Motor neuron (in vitro differentiated cells): Measurements from ENCODE around the gene TMSB4Y. TPM values are rescaled to one million over a fixed set of nuclear protein-coding genes. Genes with fewer than 3 reads are reported as not detected.

Experiments
- ATAC-seq, 8 experiments: fragments of 200-7000 bp; cut with Tn5 transposase; replicated peaks in 6 of 8; 2 replicates each; pipeline ENCODE4 v1.8.0; 2021; ENCODE audit warnings: mild to moderate bottlenecking in 8 of 8, moderate library complexity in 8 of 8
- H3K27ac ChIP-seq, 2 donors: fragments of 250-450 bp; sonication (Bioruptor Pico); 2 replicates each; pipeline ENCODE4 v1.9.0; 2021; ENCODE audit warnings: antibody characterized with exemption in 2 of 2, mild to moderate bottlenecking in 2 of 2, moderate library complexity in 1 of 2
- H3K4me1 ChIP-seq, 2 donors: fragments of 250-450 bp; sonication (Bioruptor Pico); replicated peaks in 1 of 2; 2 replicates each; pipeline ENCODE4 v1.6.1; 2021; ENCODE audit warnings: antibody characterized with exemption in 2 of 2, mild to moderate bottlenecking in 2 of 2, moderate library complexity in 1 of 2
- H3K4me3 ChIP-seq, 5 donors: fragments of 250-450 bp; sonication (Bioruptor Pico); 2 replicates each; pipeline ENCODE4 v1.9.0; 2021; ENCODE audit warnings: antibody characterized with exemption in 5 of 5, mild to moderate bottlenecking in 5 of 5, moderate library complexity in 4 of 5
- WGBS, 10 experiments: fragments of 450-650 bp; shearing (Covaris generic); methylation state at CpG; one replicate each; pipeline ENCODE4 v1.0.0; 2022; 5-methylcytosine and 5-hydroxymethylcytosine counted together
- in situ Hi-C, 9 experiments: fragments of 400-800 bp; cut with MboI; loops; one replicate each; pipeline ENCODE4 v1.15.0; 2021; ENCODE audit warnings: low sequenced_read_pairs in 9 of 9, low pct_unique_long_range_greater_than_20kb in 2 of 9; ENCODE audit not compliant: unreplicated experiment in 9 of 9
- total RNA-seq, 8 experiments: library from RNA; unstranded; fragments of 300-600 nt; gene quantifications; 2 replicates each; pipeline versions ENCODE4 v1.2.3 to v1.2.4, GENCODE V29; 2022

Gene TMSB4Y
- total RNA-seq: 1 to 10 TPM in 5 of 8 experiments, under 1 TPM in 1, not detected in 2; 0.81 to 6.0 (median 4.7) TPM

DNA sequence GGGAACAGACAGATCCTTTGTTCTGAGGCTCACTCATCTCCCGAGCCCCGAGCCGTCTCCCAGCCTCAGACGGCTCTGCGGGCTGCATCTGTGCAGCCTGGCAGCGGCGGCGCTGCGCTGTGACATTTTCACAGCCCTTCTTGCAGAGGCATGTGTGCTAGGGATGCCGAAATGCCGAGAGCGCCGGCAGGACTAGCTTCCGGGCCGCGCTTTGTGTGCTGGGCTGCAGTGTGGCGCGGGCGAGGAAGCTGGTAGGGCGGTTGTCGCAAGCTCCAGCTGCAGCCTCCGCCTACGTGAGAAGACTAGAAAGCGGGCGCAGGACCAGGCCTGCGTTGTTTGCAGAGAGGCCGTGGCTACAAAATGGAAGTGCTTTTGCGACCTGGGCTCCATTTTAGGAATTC is at the start of gene TMSB4Y:
TMSB4Y (plus strand) TSS at position 332 of the 401 bp plus-strand sequence.
- in situ Hi-C loops: no loop called here
- peak within 1 kb of the TSS in 4 of 5 donors; percentile 37 to 66 (median 52) for H3K4me3 ChIP-seq
- H3K4me1 ChIP-seq: peaks cover 2 to 3% of the 10 kb centered on the region in 2 donors
- ATAC-seq: peak; percentile 89 to 94 (median 94)
- WGBS, 10 experiments: 0% methylated on average over 1 to 5 of the region's 28 CpGs; no CpG with 5 or more reads in 8 of the 10 experiments
- H3K27ac ChIP-seq: peak within 1 kb of the TSS; percentile 86 to 94

DNA sequence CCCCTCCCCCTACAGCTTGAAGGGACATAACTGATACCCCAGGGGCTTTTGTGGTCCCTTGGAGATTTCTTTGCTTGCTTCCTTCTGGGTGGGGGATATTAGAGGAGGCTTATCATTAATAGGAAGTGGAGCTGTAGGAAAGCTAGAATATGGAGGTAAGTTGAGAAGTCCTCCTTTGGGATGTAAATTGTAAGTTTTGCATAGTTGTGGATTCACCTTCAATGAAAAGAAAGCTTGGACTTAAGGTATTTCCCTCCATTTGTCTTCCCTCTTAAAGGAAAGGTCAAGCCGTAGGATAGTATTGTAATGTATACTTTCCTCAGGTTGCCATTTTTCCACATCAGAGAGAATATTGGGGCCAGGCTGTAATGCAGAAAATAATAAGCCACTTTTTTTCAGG is 39.5 kb upstream of the TMSB4Y start:
- in situ Hi-C loops: no loop called here
- no peak overlapping the region for H3K27ac ChIP-seq
- no peaks in the 10 kb centered on the region for H3K4me1 ChIP-seq
- H3K4me3 ChIP-seq: no peak overlapping the region
- 83 to 100% methylated on average over 1 of the region's 1 CpG; no CpG with 5 or more reads in 8 of the 10 experiments for WGBS, 10 experiments
- ATAC-seq: no peak

DNA sequence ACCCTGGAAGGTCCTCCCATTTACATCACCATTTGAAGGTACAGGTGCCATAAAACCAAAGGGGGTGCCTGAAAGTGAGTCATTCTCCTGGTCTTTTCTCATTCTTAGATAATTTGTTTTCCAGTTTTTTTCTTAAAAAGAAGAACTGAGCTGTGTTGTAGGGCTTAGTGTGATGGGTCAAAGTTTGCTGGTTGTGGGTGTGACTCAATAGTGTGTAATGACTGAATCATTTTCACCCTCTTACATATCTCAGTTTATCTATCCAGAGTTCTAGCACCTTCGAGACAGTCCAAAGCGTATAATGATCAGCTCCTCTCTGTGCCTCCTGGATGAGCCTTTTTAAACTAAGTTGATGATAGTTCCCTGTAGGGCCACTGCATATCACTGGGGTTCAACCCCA is 32.6 kb upstream of the TMSB4Y start:
- WGBS, 10 experiments: no CpG with 5 or more reads among the region's 2 CpGs
- in situ Hi-C loops: no loop called here
- no peak overlapping the region for H3K27ac ChIP-seq
- no peak overlapping the region for H3K4me3 ChIP-seq
- H3K4me1 ChIP-seq: no peaks in the 10 kb centered on the region
- ATAC-seq: no peak

DNA sequence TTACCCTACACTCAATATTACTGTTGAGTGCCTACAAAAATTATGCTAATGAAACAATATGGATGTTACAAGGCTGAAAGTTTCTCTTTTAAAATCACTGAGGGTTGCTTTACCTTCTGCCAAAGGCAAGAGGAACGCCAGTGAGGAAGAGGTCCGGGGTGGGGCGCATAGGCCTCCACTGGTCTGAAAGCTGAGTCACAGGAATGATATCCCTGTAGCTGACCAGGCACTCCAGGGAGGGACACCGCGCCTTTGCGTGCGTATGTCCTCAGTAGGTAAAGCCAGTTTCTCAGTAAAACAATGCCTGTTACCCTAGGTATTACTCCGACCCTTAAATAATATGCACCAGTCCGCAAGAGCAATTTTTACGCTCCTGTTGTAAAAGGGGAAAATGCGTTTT is 1.4 kb upstream of the TMSB4Y start:
- H3K4me1 ChIP-seq: peaks cover 0 to 3% of the 10 kb centered on the region in 2 donors
- no peak for ATAC-seq
- no peak overlapping the region for H3K4me3 ChIP-seq
- in situ Hi-C loops: no loop called here
- WGBS, 10 experiments: 100% methylated on average over 1 of the region's 11 CpGs; no CpG with 5 or more reads in 9 of the 10 experiments
- no peak overlapping the region for H3K27ac ChIP-seq

DNA sequence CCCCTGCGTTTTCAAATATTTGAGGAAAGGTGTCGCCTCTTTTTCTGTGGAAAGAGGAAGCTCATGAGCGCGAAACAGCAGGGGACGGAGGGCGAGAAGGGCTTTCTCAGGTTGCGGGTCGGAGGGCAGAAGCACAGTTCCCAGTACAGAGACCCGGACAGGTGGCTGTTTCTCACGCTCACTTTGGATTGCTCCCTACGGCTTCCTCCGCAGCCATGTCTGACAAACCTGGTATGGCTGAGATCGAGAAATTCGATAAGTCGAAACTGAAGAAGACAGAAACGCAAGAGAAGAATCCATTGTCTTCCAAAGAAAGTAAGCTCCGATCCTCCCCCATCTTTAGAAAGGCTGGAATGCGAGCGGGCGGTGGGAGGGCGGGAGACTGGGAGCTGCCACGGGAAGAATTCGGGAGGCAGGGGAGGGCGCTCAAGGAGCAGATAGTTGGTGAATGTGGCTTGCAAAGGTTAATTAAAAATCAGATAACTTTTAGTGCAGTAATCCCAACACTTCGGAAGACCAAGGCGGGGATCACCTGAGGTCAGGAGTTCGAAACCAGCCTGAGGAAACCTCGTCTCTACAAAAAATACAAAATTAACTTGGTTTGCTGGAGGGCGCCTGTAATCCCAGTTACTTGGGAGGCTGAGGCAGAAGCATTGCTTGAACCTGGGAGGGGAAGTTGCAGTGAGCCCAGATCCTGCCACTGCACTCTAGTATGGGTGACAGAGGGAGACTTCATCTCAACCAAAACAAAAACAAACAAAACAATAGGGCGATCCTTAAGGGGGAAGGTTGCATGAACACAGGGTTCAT is 627 bp downstream of the TMSB4Y start:
- peak; percentile 15 to 42 (median 26) for ATAC-seq
- Histone ChIP-seq H3K4me1 (peaks cover 2 to 3% of the 10 kb centered on the region in 2 donors), H3K27ac (peak overlapping the region; percentile 86 to 94), H3K4me3 (peak overlapping the region in 4 of 5 donors; percentile 37 to 66 (median 52))
- in situ Hi-C loops: no loop called here
- 0 to 2% (median 0%) methylated on average over 1 to 10 of the region's 30 CpGs; no CpG with 5 or more reads in 6 of the 10 experiments for WGBS, 10 experiments

DNA sequence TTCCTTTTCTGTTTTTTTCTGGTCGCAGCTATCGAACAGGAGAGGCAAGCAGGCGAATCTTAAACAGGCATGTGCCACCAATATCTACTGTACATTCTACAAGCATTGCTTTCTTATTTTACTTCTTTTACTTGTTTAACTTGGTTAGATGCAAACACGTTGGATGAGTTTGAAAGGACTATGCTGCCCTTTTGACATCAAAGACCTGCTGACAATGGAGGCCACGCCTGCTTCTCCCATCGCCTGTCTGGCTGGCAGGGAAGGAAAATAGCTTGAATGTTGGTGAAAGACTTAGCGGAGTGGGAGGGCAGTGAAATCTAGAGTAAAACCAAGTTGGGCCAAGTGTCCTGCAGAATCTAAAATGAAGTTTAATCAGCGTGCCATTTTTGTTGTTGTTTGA is 1.5 kb downstream of the TMSB4Y start:
- peak overlapping the region; percentile 86 to 94 for H3K27ac ChIP-seq
- peaks cover 2 to 3% of the 10 kb centered on the region in 2 donors for H3K4me1 ChIP-seq
- no peak for ATAC-seq
- peak overlapping the region in 4 of 5 donors; percentile 37 to 66 (median 52) for H3K4me3 ChIP-seq
- WGBS, 10 experiments: 0 to 65% (median 50%) methylated on average over 1 to 6 of the region's 8 CpGs; no CpG with 5 or more reads in 5 of the 10 experiments
- in situ Hi-C loops: no loop called here

DNA sequence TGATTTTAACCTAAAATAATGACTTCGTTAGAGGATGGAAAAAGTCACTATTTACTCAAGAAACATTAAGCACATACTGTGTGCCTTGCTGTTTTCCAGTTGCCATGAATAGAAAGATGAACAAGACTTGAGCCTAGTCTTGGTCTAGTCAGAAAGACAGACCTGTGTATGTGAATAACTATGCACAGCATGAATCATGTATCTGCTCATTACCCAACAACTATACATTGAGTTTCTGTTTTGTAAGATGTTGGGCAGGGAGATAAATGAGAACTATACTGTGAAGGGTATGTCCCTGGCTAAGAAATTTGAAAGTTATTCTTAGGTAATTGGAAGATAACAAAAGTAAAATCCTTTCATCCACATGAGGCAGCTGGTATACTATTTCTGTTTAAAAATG is 4.3 kb downstream of the TMSB4Y start:
- in situ Hi-C loops: no loop called here
- H3K4me3 ChIP-seq: no peak overlapping the region
- ATAC-seq: no peak
- H3K27ac ChIP-seq: no peak overlapping the region
- 100% methylated on average over 1 of the region's 1 CpG; no CpG with 5 or more reads in 9 of the 10 experiments for WGBS, 10 experiments
- peaks cover 2 to 3% of the 10 kb centered on the region in 2 donors for H3K4me1 ChIP-seq

DNA sequence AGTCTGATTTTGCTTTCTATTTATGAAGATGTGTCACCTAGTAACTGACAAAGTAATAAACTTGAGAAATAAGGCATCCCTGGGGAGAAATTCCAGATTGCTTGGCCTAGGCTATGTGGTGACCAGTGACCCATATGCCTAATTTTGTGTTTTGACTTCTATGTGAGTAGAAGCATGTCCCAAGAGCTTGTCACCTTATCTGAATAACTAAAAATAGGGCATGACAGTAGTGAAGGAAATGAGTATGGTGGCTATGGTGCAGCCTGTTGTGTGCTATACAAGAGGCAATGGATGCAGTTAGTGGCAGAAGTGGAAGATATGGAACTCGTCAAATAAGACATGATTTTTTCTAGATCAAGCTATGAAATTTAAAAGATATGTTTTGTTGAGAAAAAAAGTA is 15.3 kb downstream of the TMSB4Y start:
- Histone ChIP-seq H3K4me3 (no peak overlapping the region), H3K4me1 (no peaks in the 10 kb centered on the region), H3K27ac (no peak overlapping the region)
- no peak for ATAC-seq
- in situ Hi-C loops: no loop called here
- WGBS, 10 experiments: 43 to 100% (median 100%) methylated on average over 1 of the region's 1 CpG; no CpG with 5 or more reads in 7 of the 10 experiments

DNA sequence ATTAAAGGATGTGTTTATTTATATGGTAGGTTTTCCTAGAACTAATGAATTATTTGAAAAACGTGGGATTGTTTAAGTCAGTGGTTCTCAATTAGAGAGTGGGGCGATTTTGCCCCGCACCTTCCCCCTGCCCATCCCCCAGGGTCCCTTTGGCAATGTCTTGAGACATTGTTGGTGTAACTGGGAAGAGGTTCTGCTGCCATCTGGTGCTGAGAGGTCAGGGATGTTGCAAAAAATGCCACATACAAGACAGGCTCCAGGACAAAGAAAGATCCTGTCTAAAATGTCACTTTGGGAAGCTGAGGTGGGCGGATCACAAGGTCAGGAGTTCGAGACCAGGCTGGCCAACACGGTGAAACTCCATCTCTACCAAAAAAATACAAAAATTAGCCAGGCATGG is 25.8 kb downstream of the TMSB4Y start:
- no peak overlapping the region for H3K4me3 ChIP-seq
- H3K4me1 ChIP-seq: no peaks in the 10 kb centered on the region
- ATAC-seq: peak in 3 of 8 experiments; percentile 20 to 46 (median 31)
- in situ Hi-C loops: no loop called here
- no peak overlapping the region for H3K27ac ChIP-seq
- 0 to 40% (median 35%) methylated on average over 1 to 4 of the region's 6 CpGs; no CpG with 5 or more reads in 7 of the 10 experiments for WGBS, 10 experiments

DNA sequence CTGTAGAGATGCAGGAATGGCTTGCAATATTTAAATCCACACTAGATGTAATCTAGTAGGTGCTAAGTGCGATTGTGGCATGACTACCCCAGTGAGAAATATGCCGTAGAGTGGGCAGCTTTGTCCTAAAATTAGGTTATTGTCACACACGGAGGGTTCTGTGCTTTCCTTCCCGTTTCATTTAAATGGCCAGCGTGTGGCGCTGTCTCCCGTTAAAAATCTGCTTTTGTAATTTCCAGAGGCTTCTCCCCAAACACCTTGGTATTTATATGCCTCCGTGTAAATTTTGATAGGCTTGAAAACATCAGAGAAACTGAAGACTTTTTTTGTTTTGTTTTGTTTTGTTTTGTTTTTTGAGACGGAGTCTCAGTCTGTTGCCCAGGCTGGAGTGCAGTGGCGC is 34.9 kb downstream of the TMSB4Y start:
- no peak overlapping the region for H3K27ac ChIP-seq
- 0 to 72% (median 50%) methylated on average over 1 to 3 of the region's 10 CpGs; no CpG with 5 or more reads in 7 of the 10 experiments for WGBS, 10 experiments
- ATAC-seq: peak in 4 of 8 experiments; percentile 28 to 53 (median 40)
- in situ Hi-C loops: no loop called here
- H3K4me3 ChIP-seq: no peak overlapping the region
- no peaks in the 10 kb centered on the region for H3K4me1 ChIP-seq

DNA sequence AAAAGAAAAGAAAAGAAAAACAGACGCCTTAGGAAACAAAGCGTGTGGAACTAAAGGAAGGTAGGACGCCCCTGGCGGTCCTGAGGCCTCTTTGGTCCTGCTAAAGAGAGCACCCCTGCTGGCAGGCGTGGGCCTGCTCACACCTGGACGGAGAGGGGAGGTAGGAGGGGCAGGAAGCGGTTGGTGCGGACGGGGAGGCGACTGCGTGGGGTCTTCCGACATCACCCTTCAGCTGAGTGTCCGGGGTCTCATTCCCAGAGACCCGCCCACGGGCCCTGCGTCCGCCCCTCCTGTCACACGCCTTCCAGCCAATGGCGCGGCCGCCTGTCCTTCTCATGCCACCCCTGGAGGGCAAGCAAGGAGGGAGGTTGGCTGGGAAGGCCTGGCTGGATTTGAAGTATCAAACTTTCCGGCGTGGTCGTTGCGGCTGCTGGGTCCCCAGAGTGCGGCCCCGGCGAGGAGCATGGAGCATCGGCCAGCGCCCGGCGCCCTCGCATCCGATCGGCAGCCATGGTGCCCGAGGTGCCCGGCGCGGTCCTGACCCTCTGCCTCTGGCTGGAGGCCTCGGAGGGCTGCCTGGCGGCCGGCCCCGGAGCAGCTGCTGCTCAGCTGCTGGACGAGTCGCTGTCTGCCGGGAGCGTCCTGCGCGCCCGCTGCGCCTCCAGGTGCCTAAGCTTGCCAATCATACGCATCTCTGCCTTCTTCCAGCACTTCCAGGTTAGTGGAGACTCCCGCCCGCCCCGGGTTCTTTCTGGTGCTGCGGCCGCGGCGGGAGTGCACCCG is 47.8 kb downstream of the TMSB4Y start:
- in situ Hi-C loops: no loop called here
- Histone ChIP-seq H3K27ac (no peak overlapping the region), H3K4me1 (peaks cover 5 to 8% of the 10 kb centered on the region in 2 donors), H3K4me3 (peak overlapping the region in 4 of 5 donors; percentile 26 to 44 (median 40))
- peak; percentile 37 to 90 (median 84) for ATAC-seq
- WGBS, 10 experiments: 0% methylated on average over 1 of the region's 60 CpGs; no CpG with 5 or more reads in 8 of the 10 experiments

DNA sequence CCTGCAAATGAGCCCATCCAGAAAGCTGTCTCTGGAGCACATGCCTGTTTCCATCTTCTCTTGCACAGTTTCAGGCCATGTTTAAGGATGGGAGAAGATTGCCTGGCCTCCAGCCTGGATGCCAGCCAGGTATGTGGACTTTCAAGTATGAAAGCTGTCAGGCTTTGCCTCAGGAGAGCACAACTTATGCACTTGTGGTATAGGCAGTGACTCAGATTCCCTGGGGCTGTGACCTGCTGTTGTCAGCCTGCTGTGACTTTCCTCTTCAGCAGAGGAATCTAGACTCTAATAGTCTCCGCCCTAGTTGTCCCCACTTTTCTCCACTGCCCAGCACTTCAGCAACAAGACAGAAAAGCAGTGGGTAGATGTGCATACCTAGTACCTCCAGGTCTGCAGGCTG is 51.0 kb downstream of the TMSB4Y start:
- H3K4me1 ChIP-seq: peaks cover 5 to 8% of the 10 kb centered on the region in 2 donors
- in situ Hi-C loops: no loop called here
- WGBS, 10 experiments: no CpG with 5 or more reads among the region's 1 CpG
- ATAC-seq: peak in 2 of 8 experiments; percentile 55 to 63
- no peak overlapping the region for H3K4me3 ChIP-seq
- no peak overlapping the region for H3K27ac ChIP-seq
